SK-N-MC (cell line): Measurements from ENCODE around the gene CEP131.
"Not testable (repeated sequence)": the region's sequence is repeated elsewhere in the genome, so short reads cannot be mapped to it uniquely, and the experiment has no call there.

Experiments
- DNase-seq: peaks from one replicate; pipeline ENCODE4 v3.0.0-alpha.2; 2011; ENCODE audit warnings: low read depth, low spot score
- H3K27ac ChIP-seq: fragments of 200-600 bp; sonication (generic); 2 replicates; pipeline ENCODE4 v1.5.1; 2016; ENCODE audit warnings: mixed run types
- H3K36me3 ChIP-seq: fragments of 200-600 bp; sonication (generic); 2 replicates; pipeline ENCODE4 v1.6.1; 2017; ENCODE audit warnings: antibody characterized with exemption, low read length, mixed read lengths; ENCODE audit not compliant: insufficient read depth
- H3K4me3 ChIP-seq: fragments of 200-600 bp; sonication (generic); 2 replicates; pipeline ENCODE4 v1.5.1; 2016
- H3K9ac ChIP-seq: fragments of 200-600 bp; sonication (generic); 2 replicates; pipeline ENCODE4 v1.8.0; 2017; ENCODE audit warnings: mixed run types, mixed read lengths; ENCODE audit not compliant: insufficient read length
- H3K9me3 ChIP-seq: fragments of 200-600 bp; sonication (generic); 2 replicates; pipeline ENCODE4 v1.6.1; 2017; ENCODE audit warnings: low read depth, mild to moderate bottlenecking, antibody characterized with exemption, low read length, moderate library complexity, mixed read lengths
- EZH2 ChIP-seq: fragments of 200-600 bp; sonication (generic); IDR thresholded peaks from one replicate; pipeline ENCODE4 v1.6.1; 2017; ENCODE audit warnings: antibody characterized with exemption
- FOXP2 ChIP-seq: optimal IDR thresholded peaks from 2 replicates; pipeline ENCODE3; 2011; ENCODE audit warnings: mild to moderate bottlenecking, moderate library complexity; ENCODE audit not compliant: insufficient read depth; ENCODE audit errors: extremely low read length, control extremely low read depth
- POLR2AphosphoS5 ChIP-seq: IDR thresholded peaks from 2 replicates; pipeline ENCODE4 v1.6.1; 2012; ENCODE audit warnings: mild to moderate bottlenecking, low read depth, low read length, borderline replicate concordance

The CEP131 gene

DNA sequence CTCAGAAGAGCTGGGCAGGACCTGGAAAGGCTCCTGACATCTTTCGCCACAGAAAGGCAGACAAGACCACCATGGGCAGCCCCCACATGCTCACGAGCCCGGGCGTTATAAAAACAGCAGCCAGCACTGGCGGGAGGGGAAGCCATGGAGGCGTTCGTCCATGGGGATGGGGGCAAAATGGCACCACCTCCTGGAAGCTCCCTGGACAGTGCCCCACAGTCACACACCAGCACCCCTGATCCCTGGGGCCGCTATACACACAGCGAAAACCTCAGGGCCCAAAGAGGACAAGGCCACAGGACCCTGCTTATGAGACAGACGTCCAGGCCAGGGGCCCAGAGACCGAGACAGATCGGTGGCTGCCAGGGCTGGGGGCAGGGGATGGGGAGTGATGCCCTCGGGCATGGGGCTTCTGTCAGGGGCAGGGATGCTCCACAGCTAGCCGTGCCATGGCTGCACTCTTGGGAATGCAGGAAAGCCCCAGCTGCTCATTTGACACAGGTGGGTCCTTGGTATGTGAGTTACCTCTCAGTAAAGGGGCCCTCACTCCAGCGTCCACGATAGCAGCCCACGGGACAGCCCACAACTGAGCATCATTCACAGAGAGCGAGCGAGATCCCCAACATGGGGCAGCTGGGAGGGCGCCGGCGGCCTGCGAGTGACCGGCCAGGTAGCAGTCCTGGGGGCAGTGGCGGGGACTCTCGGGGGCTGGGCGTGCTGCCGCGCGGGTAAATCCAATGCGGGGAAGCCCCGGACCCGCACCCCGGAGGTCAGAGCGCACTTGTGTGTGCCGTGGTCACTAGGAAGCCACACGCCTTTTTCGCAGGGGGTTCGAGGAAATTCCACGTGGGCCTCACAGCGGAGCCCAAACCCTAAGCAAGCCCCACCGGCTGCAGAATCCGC is 63.8 kb downstream of the CEP131 start:
- Histone ChIP-seq H3K36me3 (no peaks in the 10 kb centered on the region), H3K4me3 (no peak overlapping the region), H3K9ac (no peak overlapping the region), H3K27ac (no peak overlapping the region), H3K9me3 (no peaks in the 10 kb centered on the region)
- DNase-seq = no peak
- no peak for TF ChIP-seq FOXP2
- no peak for TF ChIP-seq EZH2
- no peak for TF ChIP-seq POLR2AphosphoS5

GRCh38 chr17:81157848-81158687 is 64.7 kb downstream of the CEP131 start:
- H3K36me3 ChIP-seq = no peaks in the 10 kb centered on the region
- H3K9me3 ChIP-seq = no peaks in the 10 kb centered on the region
- TF ChIP-seq FOXP2 = no peak
- no peak for TF ChIP-seq POLR2AphosphoS5
- TF ChIP-seq EZH2 = no peak
- H3K27ac ChIP-seq = no peak overlapping the region
- DNase-seq = no peak
- no peak overlapping the region for H3K4me3 ChIP-seq
- H3K9ac ChIP-seq = no peak overlapping the region

- Histone ChIP-seq H3K4me3 (no peak overlapping the region), H3K36me3 (no peaks in the 10 kb centered on the region), H3K9me3 (no peaks in the 10 kb centered on the region), H3K9ac (no peak overlapping the region), H3K27ac (no peak overlapping the region)
- TF ChIP-seq EZH2 (no peak), FOXP2 (no peak), POLR2AphosphoS5 (no peak)
- DNase-seq = no peak
Observed at GRCh38 chr17:81156866-81157805, 65.6 kb downstream of the CEP131 start.

GRCh38 chr17:81154961-81155360 is 67.8 kb downstream of the CEP131 start:
- DNase-seq = no peak
- Histone ChIP-seq H3K4me3 (no peak overlapping the region), H3K9ac (no peak overlapping the region), H3K9me3 (no peaks in the 10 kb centered on the region), H3K27ac (no peak overlapping the region), H3K36me3 (no peaks in the 10 kb centered on the region)
- TF ChIP-seq FOXP2 (no peak), POLR2AphosphoS5 (no peak), EZH2 (no peak)

DNA sequence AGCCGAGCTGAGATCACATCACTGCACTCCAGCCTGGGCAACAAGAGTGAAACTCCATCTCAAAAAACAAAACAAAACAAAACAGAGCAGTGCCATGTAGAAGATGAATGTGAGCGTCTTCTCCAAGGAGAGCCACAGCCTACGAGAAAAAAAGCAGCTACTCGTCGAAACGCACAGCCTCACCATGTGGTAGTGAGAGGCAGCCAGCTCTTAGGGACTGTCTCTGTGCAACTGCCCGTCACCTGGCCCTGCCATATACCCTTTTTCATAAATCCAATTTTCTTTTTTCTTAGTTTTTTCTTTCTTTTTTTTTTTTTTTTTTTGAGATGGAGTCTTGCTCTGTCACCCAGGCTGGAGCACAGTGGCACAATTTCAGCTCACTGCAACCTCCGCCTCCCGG is 68.7 kb downstream of the CEP131 start:
- not testable (repeated sequence) for H3K36me3 ChIP-seq, H3K9ac ChIP-seq, DNase-seq, H3K9me3 ChIP-seq, H3K27ac ChIP-seq, H3K4me3 ChIP-seq

GRCh38 chr17:81153340-81153803 is 69.4 kb downstream of the CEP131 start:
- H3K9me3 ChIP-seq = no peaks in the 10 kb centered on the region
- H3K27ac ChIP-seq = no peak overlapping the region
- DNase-seq = peak; percentile 39
- H3K9ac ChIP-seq = no peak overlapping the region
- no peak overlapping the region for H3K4me3 ChIP-seq
- no peak for TF ChIP-seq FOXP2
- TF ChIP-seq POLR2AphosphoS5 = no peak
- TF ChIP-seq EZH2 = no peak
- no peaks in the 10 kb centered on the region for H3K36me3 ChIP-seq

DNA sequence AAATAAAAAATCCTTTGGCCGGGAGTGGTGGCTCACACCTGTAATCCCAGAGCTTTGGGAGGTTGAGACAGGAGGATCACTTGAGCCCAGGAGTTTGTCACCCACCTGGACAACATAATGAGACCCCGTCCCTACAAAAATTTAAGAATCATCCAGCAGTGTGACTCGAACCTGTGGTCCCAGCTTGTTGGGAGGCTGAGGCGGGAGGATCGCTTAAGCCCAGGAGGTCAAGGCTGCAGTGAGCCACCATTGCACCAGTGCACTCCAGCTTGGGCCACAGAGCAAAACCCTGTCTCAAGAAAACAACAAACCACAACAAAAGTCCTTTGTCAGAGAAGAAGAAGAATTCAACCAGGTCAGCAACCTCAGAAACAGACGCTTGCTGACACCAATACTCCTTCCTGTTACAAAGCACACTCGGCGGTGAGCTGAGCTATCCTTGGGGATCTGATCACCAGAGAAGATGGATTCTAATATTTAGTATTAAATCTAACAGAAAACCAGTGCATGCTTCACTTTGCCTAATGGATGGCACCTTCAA is 70.4 kb downstream of the CEP131 start:
- DNase-seq = no peak
- H3K27ac ChIP-seq = no peak overlapping the region
- no peaks in the 10 kb centered on the region for H3K9me3 ChIP-seq
- no peaks in the 10 kb centered on the region for H3K36me3 ChIP-seq
- TF ChIP-seq POLR2AphosphoS5 (no peak), FOXP2 (no peak), EZH2 (no peak)
- H3K4me3 ChIP-seq = no peak overlapping the region
- no peak overlapping the region for H3K9ac ChIP-seq

- DNase-seq = no peak
- H3K9me3 ChIP-seq = no peaks in the 10 kb centered on the region
Observed at GRCh38 chr17:81151278-81151677, 71.5 kb downstream of the CEP131 start.

More at GRCh38 chr17:81151278-81151677, 71.5 kb downstream of the CEP131 start:
- Histone ChIP-seq H3K36me3 (no peaks in the 10 kb centered on the region), H3K27ac (no peak overlapping the region), H3K4me3 (no peak overlapping the region), H3K9ac (no peak overlapping the region)
- no peak for TF ChIP-seq POLR2AphosphoS5
- no peak for TF ChIP-seq FOXP2
- TF ChIP-seq EZH2 = no peak
